Measurements from ENCODE around the gene CDC25A.

- TF ChIP-seq, protein P1, sequence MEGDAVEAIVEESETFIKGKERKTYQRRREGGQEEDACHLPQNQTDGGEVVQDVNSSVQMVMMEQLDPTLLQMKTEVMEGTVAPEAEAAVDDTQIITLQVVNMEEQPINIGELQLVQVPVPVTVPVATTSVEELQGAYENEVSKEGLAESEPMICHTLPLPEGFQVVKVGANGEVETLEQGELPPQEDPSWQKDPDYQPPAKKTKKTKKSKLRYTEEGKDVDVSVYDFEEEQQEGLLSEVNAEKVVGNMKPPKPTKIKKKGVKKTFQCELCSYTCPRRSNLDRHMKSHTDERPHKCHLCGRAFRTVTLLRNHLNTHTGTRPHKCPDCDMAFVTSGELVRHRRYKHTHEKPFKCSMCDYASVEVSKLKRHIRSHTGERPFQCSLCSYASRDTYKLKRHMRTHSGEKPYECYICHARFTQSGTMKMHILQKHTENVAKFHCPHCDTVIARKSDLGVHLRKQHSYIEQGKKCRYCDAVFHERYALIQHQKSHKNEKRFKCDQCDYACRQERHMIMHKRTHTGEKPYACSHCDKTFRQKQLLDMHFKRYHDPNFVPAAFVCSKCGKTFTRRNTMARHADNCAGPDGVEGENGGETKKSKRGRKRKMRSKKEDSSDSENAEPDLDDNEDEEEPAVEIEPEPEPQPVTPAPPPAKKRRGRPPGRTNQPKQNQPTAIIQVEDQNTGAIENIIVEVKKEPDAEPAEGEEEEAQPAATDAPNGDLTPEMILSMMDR (IDR thresholded peaks at IDR 0.05): no peak
- TF ChIP-seq EP300 (IDR thresholded peaks at IDR 0.05): no peak
- no peak for TF ChIP-seq POLR2AphosphoS5 (IDR thresholded peaks at IDR 0.05)
Observed at GRCh38 chr3:48118928-48119327, 69.3 kb downstream of the CDC25A start.
